ENCODE measurements around the gene PLD1. TPM values are rescaled to one million over a fixed set of nuclear protein-coding genes. Genes with fewer than 3 reads are reported as not detected.

PLD1 gene
- total and polyA plus RNA-seq, 10 donors = 3.0 to 75.2 (median 54.0) TPM

- 38 to 83% (median 59%) methylated on average over 5 of the region's 5 CpGs for WGBS, 5 donors
- TF ChIP-seq CTCF (IDR thresholded peaks at IDR 0.05 in 8 of 11, conservative IDR thresholded peaks at IDR 0.05 in 3 of 11) (no peak), POLR2AphosphoS5 (IDR thresholded peaks at IDR 0.05) (no peak), POLR2A (IDR thresholded peaks at IDR 0.05) (no peak)
- Histone ChIP-seq H3K27ac (peak overlapping the region; percentile 22 to 89 (median 72)), H3K4me1 (peaks cover 5 to 54% (median 29%) of the 10 kb centered on the region in 6 donors), H3K27me3 (replicated peaks in 1 of 7) (no peaks in the 10 kb centered on the region), H3K9me3 (no peaks in the 10 kb centered on the region), H3K4me3 (no peak overlapping the region), H3K36me3 (no peaks in the 10 kb centered on the region)
- intact Hi-C loops (cut with DNase I; ENCODE audit: low total_unique reads) = no loop called here
- DNase-seq = no peak
Measured at GRCh38 chr3:171828902-171829770, 18.9 kb upstream of the PLD1 start.

GRCh38 chr3:171827836-171828458 is 17.7 kb upstream of the PLD1 start:
- no peaks in the 10 kb centered on the region for H3K36me3 ChIP-seq
- H3K27me3 ChIP-seq (replicated peaks in 1 of 7) = no peaks in the 10 kb centered on the region
- WGBS, 5 donors = 41 to 71% (median 58%) methylated on average over 10 of the region's 10 CpGs
- DNase-seq = no peak
- H3K27ac ChIP-seq = peak overlapping the region in 7 of 8 donors; percentile 51 to 89 (median 80)
- no peaks in the 10 kb centered on the region for H3K9me3 ChIP-seq
- no peak overlapping the region for H3K4me3 ChIP-seq
- intact Hi-C loops (cut with DNase I; ENCODE audit: low total_unique reads) = no loop called here
- H3K4me1 ChIP-seq = peaks cover 5 to 48% (median 26%) of the 10 kb centered on the region in 6 donors
- TF ChIP-seq POLR2A (IDR thresholded peaks at IDR 0.05) = no peak
- no peak for TF ChIP-seq CTCF (IDR thresholded peaks at IDR 0.05 in 8 of 11, conservative IDR thresholded peaks at IDR 0.05 in 3 of 11)
- no peak for TF ChIP-seq POLR2AphosphoS5 (IDR thresholded peaks at IDR 0.05)

- Histone ChIP-seq H3K27me3 (replicated peaks in 1 of 7) (no peaks in the 10 kb centered on the region), H3K9me3 (no peaks in the 10 kb centered on the region), H3K4me1 (peaks cover 5 to 48% (median 26%) of the 10 kb centered on the region in 6 donors), H3K27ac (peak overlapping the region in 4 of 8 donors; percentile 80 to 89 (median 82)), H3K36me3 (no peaks in the 10 kb centered on the region), H3K4me3 (no peak overlapping the region)
- TF ChIP-seq POLR2A (IDR thresholded peaks at IDR 0.05) (no peak), CTCF (IDR thresholded peaks at IDR 0.05 in 8 of 11, conservative IDR thresholded peaks at IDR 0.05 in 3 of 11) (no peak), POLR2AphosphoS5 (IDR thresholded peaks at IDR 0.05) (no peak)
- intact Hi-C loops (cut with DNase I; ENCODE audit: low total_unique reads) = no loop called here
- WGBS, 5 donors = 87 to 97% (median 89%) methylated on average over 3 of the region's 3 CpGs
- no peak for DNase-seq
Measured at GRCh38 chr3:171827385-171827784, 17.1 kb upstream of the PLD1 start.
